PC-3 (cell line): ENCODE results near the gene CCDC8. TPM values are rescaled to one million over a fixed set of nuclear protein-coding genes. Genes with fewer than 3 reads are reported as not detected.

ENCODE experiments used
- ATAC-seq: fragments of 200-7000 bp; cut with Tn5 transposase; 2 replicates; pipeline ENCODE4 v1.9.1; 2020; ENCODE audit warnings: mild to moderate bottlenecking, moderate library complexity
- Bru-seq: library from RNA; stranded (reverse); fragments of 400-500 nt; gene quantifications from one replicate; lab custom pipeline; 2021; lab: Mats Ljungman, UMichigan
- BruChase-seq, 2 experiments: library from RNA; stranded (reverse); fragments of 400-500 nt; gene quantifications; one replicate each; lab custom pipeline; 2021; lab: Mats Ljungman, UMichigan
- BruUV-seq: library from RNA; stranded (reverse); fragments of 400-500 nt; replicated peaks from 2 replicates; lab custom pipeline; 2021; lab: Mats Ljungman, UMichigan
- CTCF ChIA-PET: fragments of 300-600 bp; sonication (Branson Sonifier 250); formaldehyde crosslinking; loops from one replicate; lab custom pipeline; 2022; ENCODE audit warnings: antibody characterized with exemption; lab: Charles Lee
- POLR2A ChIA-PET: fragments of 300-600 bp; sonication (Branson Sonifier 250); formaldehyde crosslinking; loops from one replicate; lab custom pipeline; 2022; ENCODE audit warnings: antibody characterized with exemption; ENCODE audit not compliant: unreplicated experiment; lab: Charles Lee
- DNase-seq: peaks from one replicate; pipeline ENCODE4 v3.0.0-alpha.2; 2015
- H2AFZ ChIP-seq: fragments of 300-600 bp; sonication (generic); 2 replicates; pipeline ENCODE4 v1.6.0; 2016; ENCODE audit warnings: antibody characterized with exemption, low read length
- H3F3A ChIP-seq: fragments of 300-600 bp; sonication (generic); one replicate; pipeline ENCODE4 v1.6.0; 2017; ENCODE audit warnings: antibody characterized with exemption, low read length, control low read depth, mild to moderate bottlenecking; ENCODE audit not compliant: unreplicated experiment
- H3K27ac ChIP-seq: fragments of 300-600 bp; sonication (generic); 2 replicates; pipeline ENCODE4 v1.5.1; 2016; ENCODE audit warnings: mild to moderate bottlenecking, low read length
- H3K27me3 ChIP-seq: fragments of 300-600 bp; sonication (generic); 2 replicates; pipeline ENCODE4 v1.6.1; 2016; ENCODE audit warnings: low read length, mixed read lengths
- H3K36me3 ChIP-seq: fragments of 300-600 bp; sonication (generic); 2 replicates; pipeline ENCODE4 v1.6.1; 2016; ENCODE audit warnings: low read depth, mixed run types, low read length, mixed read lengths
- H3K4me1 ChIP-seq: fragments of 300-600 bp; sonication (generic); 2 replicates; pipeline ENCODE4 v1.5.1; 2016; ENCODE audit warnings: low read length; ENCODE audit not compliant: insufficient read depth
- H3K4me2 ChIP-seq: fragments of 300-600 bp; sonication (generic); 2 replicates; pipeline ENCODE4 v1.6.0; 2016; ENCODE audit warnings: low read length
- H3K4me3 ChIP-seq: fragments of 300-600 bp; sonication (generic); 2 replicates; pipeline ENCODE4 v1.5.1; 2016; ENCODE audit warnings: mild to moderate bottlenecking, low read length, mixed read lengths
- H3K79me2 ChIP-seq: fragments of 300-600 bp; sonication (generic); 2 replicates; pipeline ENCODE4 v1.6.1; 2017; ENCODE audit warnings: low read length, mixed read lengths
- H3K9ac ChIP-seq: fragments of 300-600 bp; sonication (generic); 2 replicates; pipeline ENCODE4 v1.6.0; 2016; ENCODE audit warnings: mild to moderate bottlenecking, low read length
- H3K9me2 ChIP-seq: fragments of 300-600 bp; sonication (generic); replicated peaks from 2 replicates; pipeline ENCODE4 v1.6.1; 2016; ENCODE audit warnings: mixed run types, low read length, mixed read lengths
- H3K9me3 ChIP-seq: fragments of 300-600 bp; sonication (generic); 2 replicates; pipeline ENCODE4 v1.6.1; 2016; ENCODE audit warnings: low read length, mixed read lengths
- H4K20me1 ChIP-seq: fragments of 300-600 bp; sonication (generic); 2 replicates; pipeline ENCODE4 v1.6.1; 2016; ENCODE audit warnings: low read length, mixed read lengths
- EZH2 ChIP-seq: fragments of 300-600 bp; sonication (generic); IDR thresholded peaks from one replicate; pipeline ENCODE4 v1.6.1; 2017; ENCODE audit warnings: antibody characterized with exemption, mild to moderate bottlenecking, low read length; ENCODE audit not compliant: unreplicated experiment
- EZH2phosphoT487 ChIP-seq: fragments of 300-600 bp; sonication (generic); IDR thresholded peaks from 2 replicates; pipeline ENCODE4 v1.6.1; 2018; ENCODE audit warnings: mild to moderate bottlenecking, antibody characterized with exemption, low read length, borderline replicate concordance
- intact Hi-C: fragments of 100-400 bp; cut with micrococcal nuclease; formaldehyde crosslinking; loops from 2 replicates; pipeline ENCODE4 v1.9.0; 2023
- long read RNA-seq: library from polyadenylated mRNA; unstranded; transcript quantifications from one replicate; pipeline ENCODE4 v2.0.0, GENCODE V29; 2021; ENCODE audit not compliant: unreplicated experiment
- total RNA-seq: library from RNA; depleted of rRNA; stranded (reverse); fragments of >200 nt; gene quantifications from 2 replicates; pipeline ENCODE4 v1.2.3, GENCODE V29; 2014; rRNA removed
- TF ChIP-seq, protein P1 (sequence below): fragments of 300-600 bp; sonication (generic); conservative IDR thresholded peaks from 2 replicates; pipeline ENCODE4 v1.5.1; 2017; ENCODE audit warnings: antibody characterized with exemption, low read depth, mild to moderate bottlenecking, low read length

Gene CCDC8, protein sequence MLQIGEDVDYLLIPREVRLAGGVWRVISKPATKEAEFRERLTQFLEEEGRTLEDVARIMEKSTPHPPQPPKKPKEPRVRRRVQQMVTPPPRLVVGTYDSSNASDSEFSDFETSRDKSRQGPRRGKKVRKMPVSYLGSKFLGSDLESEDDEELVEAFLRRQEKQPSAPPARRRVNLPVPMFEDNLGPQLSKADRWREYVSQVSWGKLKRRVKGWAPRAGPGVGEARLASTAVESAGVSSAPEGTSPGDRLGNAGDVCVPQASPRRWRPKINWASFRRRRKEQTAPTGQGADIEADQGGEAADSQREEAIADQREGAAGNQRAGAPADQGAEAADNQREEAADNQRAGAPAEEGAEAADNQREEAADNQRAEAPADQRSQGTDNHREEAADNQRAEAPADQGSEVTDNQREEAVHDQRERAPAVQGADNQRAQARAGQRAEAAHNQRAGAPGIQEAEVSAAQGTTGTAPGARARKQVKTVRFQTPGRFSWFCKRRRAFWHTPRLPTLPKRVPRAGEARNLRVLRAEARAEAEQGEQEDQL
- total RNA-seq (not detected in 2 replicates), Bru-seq, nascent RNA (percentile 13 among the genes with signal in this experiment), BruChase-seq, experiment 1, labeled RNA remaining after a 6-hour chase (not detected), BruChase-seq, experiment 2, labeled RNA remaining after a 2-hour chase (percentile 12 among the genes with signal in this experiment)
- long read RNA-seq: 0 reads

DNA sequence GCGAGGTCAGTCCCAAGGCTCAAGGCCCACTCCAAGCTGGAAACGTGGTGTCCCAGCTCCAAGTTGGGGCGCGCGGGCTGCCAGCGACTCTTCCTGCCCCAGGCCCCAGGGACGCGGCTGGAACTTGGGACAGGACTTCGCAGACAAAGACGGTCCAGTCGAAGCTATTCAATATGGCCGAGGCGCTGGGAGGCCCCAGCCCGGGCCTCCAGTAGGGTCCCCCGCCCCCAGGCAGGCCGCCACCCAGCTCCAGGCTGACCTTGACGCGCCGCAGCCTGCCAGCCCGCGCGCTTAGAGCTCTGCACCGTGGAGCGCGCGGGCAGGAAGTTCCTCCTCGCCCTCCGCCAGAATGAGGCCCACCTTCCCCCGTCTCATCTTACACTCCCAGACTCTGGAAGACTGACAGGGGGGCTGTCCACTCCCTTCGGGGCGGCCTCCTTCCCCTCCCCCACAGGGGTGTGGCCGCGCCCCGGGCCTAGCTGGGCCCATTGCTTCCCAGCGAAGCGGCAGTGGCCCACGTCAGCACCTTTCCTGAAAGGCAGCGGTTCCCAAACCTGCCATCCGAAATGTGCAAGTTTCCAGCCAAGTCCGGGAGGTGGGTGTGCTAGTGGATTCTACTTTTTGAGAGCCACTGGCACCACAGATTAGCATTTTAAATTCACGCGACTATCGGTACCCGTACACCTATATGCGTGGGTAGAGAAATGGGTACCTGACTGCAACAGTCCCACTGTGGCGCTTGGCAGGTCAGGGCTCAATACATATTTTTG lies at the start of gene CCDC8:
Gene CCDC8 (minus strand): TSS at position 303 of the 770 bp plus-strand sequence. CDS start 754 bp downstream, outside the sequence.
- no peaks in the 10 kb centered on the region for H3F3A ChIP-seq
- H4K20me1 ChIP-seq: no peaks in the 10 kb centered on the region
- CTCF ChIA-PET: no interaction called here
- no peak within 1 kb of the TSS for H3K9ac ChIP-seq
- no TSS peak for BruUV-seq
- no peaks in the 10 kb centered on the region for H3K79me2 ChIP-seq
- POLR2A ChIA-PET: no interaction called here
- H3K9me2 ChIP-seq: no peaks in the 10 kb centered on the region
- H3K4me1 ChIP-seq: no peaks in the 10 kb centered on the region
- no peak for DNase-seq
- no peak within 1 kb of the TSS for H3K4me3 ChIP-seq
- intact Hi-C loops: no loop called here
- no peaks in the 10 kb centered on the region for H3K36me3 ChIP-seq
- H3K9me3 ChIP-seq: no peaks in the 10 kb centered on the region
- no peak for ATAC-seq
- H3K4me2 ChIP-seq: no peak within 1 kb of the TSS
- TF ChIP-seq, protein P1, sequence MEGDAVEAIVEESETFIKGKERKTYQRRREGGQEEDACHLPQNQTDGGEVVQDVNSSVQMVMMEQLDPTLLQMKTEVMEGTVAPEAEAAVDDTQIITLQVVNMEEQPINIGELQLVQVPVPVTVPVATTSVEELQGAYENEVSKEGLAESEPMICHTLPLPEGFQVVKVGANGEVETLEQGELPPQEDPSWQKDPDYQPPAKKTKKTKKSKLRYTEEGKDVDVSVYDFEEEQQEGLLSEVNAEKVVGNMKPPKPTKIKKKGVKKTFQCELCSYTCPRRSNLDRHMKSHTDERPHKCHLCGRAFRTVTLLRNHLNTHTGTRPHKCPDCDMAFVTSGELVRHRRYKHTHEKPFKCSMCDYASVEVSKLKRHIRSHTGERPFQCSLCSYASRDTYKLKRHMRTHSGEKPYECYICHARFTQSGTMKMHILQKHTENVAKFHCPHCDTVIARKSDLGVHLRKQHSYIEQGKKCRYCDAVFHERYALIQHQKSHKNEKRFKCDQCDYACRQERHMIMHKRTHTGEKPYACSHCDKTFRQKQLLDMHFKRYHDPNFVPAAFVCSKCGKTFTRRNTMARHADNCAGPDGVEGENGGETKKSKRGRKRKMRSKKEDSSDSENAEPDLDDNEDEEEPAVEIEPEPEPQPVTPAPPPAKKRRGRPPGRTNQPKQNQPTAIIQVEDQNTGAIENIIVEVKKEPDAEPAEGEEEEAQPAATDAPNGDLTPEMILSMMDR: no peak
- TF ChIP-seq EZH2: no peak
- no peak for TF ChIP-seq EZH2phosphoT487
- H2AFZ ChIP-seq: no peak within 1 kb of the TSS
- H3K27ac ChIP-seq: no peak within 1 kb of the TSS
- no peaks in the 10 kb centered on the region for H3K27me3 ChIP-seq

DNA sequence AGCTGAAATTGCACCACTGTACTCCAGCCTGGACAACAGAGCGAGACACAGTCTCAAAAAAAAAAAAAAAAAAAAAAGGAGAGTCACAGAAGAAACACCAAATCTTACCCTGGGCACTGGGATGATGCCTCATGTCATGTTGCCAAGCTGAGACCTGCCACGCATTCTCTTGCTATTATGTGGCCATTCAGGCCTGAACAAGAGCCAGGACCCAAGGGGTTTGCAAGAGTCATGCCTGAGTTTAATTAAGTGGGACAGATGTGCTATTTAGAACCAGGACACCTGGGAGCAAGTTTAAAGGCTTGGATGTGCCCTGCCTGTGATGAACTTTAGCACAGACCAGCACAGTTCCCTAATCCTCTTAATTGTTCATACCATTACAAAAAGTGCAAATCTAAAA lies 48.2 kb upstream of the CCDC8 start:
- Histone ChIP-seq H3K9ac (no peak overlapping the region), H3K4me2 (no peak overlapping the region), H3K9me2 (no peaks in the 10 kb centered on the region), H3K27ac (no peak overlapping the region), H4K20me1 (no peaks in the 10 kb centered on the region), H3K36me3 (no peaks in the 10 kb centered on the region), H3F3A (no peaks in the 10 kb centered on the region), H3K27me3 (no peaks in the 10 kb centered on the region), H3K4me1 (peaks cover 7% of the 10 kb centered on the region), H3K79me2 (no peaks in the 10 kb centered on the region), H2AFZ (no peak overlapping the region), H3K4me3 (no peak overlapping the region), H3K9me3 (no peaks in the 10 kb centered on the region)
- ChIA-PET POLR2A (no interaction called here), CTCF (no interaction called here)
- TF ChIP-seq, protein P1: no peak
- TF ChIP-seq EZH2 (no peak), EZH2phosphoT487 (no peak)
- intact Hi-C loops: no loop called here
- no peak for ATAC-seq
- BruUV-seq: no TSS peak
- no peak for DNase-seq
